AG09319 (cell line): Measurements from ENCODE around the gene JAM2.

Experiments
- DNase-seq: peaks from one replicate; pipeline ENCODE4 v3.0.0-alpha.2; 2010; ENCODE audit warnings: low read depth; ENCODE audit errors: extremely low read depth
- CTCF ChIP-seq: IDR thresholded peaks from 2 replicates; pipeline ENCODE4 v1.5.1; 2011; ENCODE audit warnings: low read depth, mild to moderate bottlenecking, inconsistent platforms, low read length, moderate library complexity

JAM2 gene

GRCh38 chr21:25636727-25637126, 2.3 kb upstream of the JAM2 start:
- TF ChIP-seq CTCF = no peak
- no peak for DNase-seq

- no peak for TF ChIP-seq CTCF
Observed at GRCh38 chr21:25637851-25638659, 1.0 kb upstream of the JAM2 start.

GRCh38 chr21:25639551-25640201, 618 bp downstream of the JAM2 start:
- DNase-seq = no peak
- peak; percentile 24 for TF ChIP-seq CTCF

More at GRCh38 chr21:25637851-25638659, 1.0 kb upstream of the JAM2 start:
- DNase-seq = no peak

- no peak for TF ChIP-seq CTCF
- DNase-seq = no peak
Observed at GRCh38 chr21:25640202-25640942, 1.3 kb downstream of the JAM2 start.

- TF ChIP-seq CTCF = no peak
- no peak for DNase-seq
Observed at GRCh38 chr21:25640943-25641292, 1.9 kb downstream of the JAM2 start.

GRCh38 chr21:25643486-25643885, 4.4 kb downstream of the JAM2 start:
- DNase-seq = no peak

More at GRCh38 chr21:25643486-25643885, 4.4 kb downstream of the JAM2 start:
- no peak for TF ChIP-seq CTCF
